GM06990 (cell line): ENCODE data around the gene NEUROG2.
"Not testable (repeated sequence)": the region's sequence is repeated elsewhere in the genome, so short reads cannot be mapped to it uniquely, and the experiment has no call there.

ENCODE experiments used
- DNase-seq: peaks from one replicate; pipeline ENCODE4 v3.0.0-alpha.2; 2011; ENCODE audit not compliant: insufficient read length; ENCODE audit errors: extremely low read depth
- H3K27me3 ChIP-seq: replicated peaks from 2 replicates; pipeline ENCODE4 v1.6.0; 2011; ENCODE audit warnings: low read length; ENCODE audit not compliant: control insufficient read depth, insufficient read depth
- H3K36me3 ChIP-seq: 2 replicates; pipeline ENCODE4 v1.5.1; 2011; ENCODE audit warnings: low read length; ENCODE audit not compliant: control insufficient read depth, insufficient read depth
- H3K4me3 ChIP-seq: replicated peaks from 2 replicates; pipeline ENCODE4 v1.5.1; 2011; ENCODE audit warnings: low read depth, mild to moderate bottlenecking, control low read depth, low read length
- CTCF ChIP-seq: IDR thresholded peaks from 2 replicates; pipeline ENCODE4 v1.5.1; 2011; ENCODE audit warnings: low read length, control low read depth, mild to moderate bottlenecking, inconsistent platforms; ENCODE audit not compliant: insufficient read depth, poor library complexity, severe bottlenecking

The NEUROG2 gene

GRCh38 chr4:112492321-112492720, 23.7 kb downstream of the NEUROG2 start:
- no peak overlapping the region for H3K4me3 ChIP-seq
- DNase-seq: no peak
- TF ChIP-seq CTCF: no peak

GRCh38 chr4:112490808-112491207, 25.2 kb downstream of the NEUROG2 start:
- H3K27me3 ChIP-seq, H3K4me3 ChIP-seq, DNase-seq, H3K36me3 ChIP-seq: not testable (repeated sequence)

More at GRCh38 chr4:112492321-112492720, 23.7 kb downstream of the NEUROG2 start:
- Histone ChIP-seq H3K36me3 (no peaks in the 10 kb centered on the region), H3K27me3 (no peaks in the 10 kb centered on the region)

GRCh38 chr4:112485930-112486329, 30.1 kb downstream of the NEUROG2 start:
- no peak for DNase-seq
- Histone ChIP-seq H3K27me3 (no peaks in the 10 kb centered on the region), H3K36me3 (no peaks in the 10 kb centered on the region), H3K4me3 (no peak overlapping the region)
- TF ChIP-seq CTCF: no peak

GRCh38 chr4:112473985-112474384, 42.0 kb downstream of the NEUROG2 start:
- no peak overlapping the region for H3K4me3 ChIP-seq
- H3K36me3 ChIP-seq: no peaks in the 10 kb centered on the region
- no peak for TF ChIP-seq CTCF
- DNase-seq: no peak
- H3K27me3 ChIP-seq: no peaks in the 10 kb centered on the region

GRCh38 chr4:112472318-112472717, 43.7 kb downstream of the NEUROG2 start:
- no peak for TF ChIP-seq CTCF
- H3K36me3 ChIP-seq: no peaks in the 10 kb centered on the region
- no peak overlapping the region for H3K4me3 ChIP-seq
- no peaks in the 10 kb centered on the region for H3K27me3 ChIP-seq
- DNase-seq: no peak
